Upper lobe of left lung (tissue), 4 donors: Measurements from ENCODE around the gene SUCLA2.

Experiments
- CTCF ChIP-seq, 6 experiments: fragments of 450-650 bp in 4 of 6; fragments of 200-600 bp in 2 of 6; sonication (generic) in 2 of 6; IDR thresholded peaks; one replicate each; pipeline ENCODE4 v1.5.1; 2016 to 2019; ENCODE audit warnings: antibody characterized with exemption in 6 of 6
- POLR2A ChIP-seq, 4 donors: fragments of 450-650 bp; IDR thresholded peaks; one replicate each; pipeline ENCODE4 v1.5.1; 2016 to 2017; ENCODE audit warnings: antibody characterized with exemption in 4 of 4, mild to moderate bottlenecking in 2 of 4

GRCh38 chr13:47908197-47908902 is 92.7 kb downstream of the SUCLA2 start:
- no peak for TF ChIP-seq CTCF (IDR thresholded peaks at IDR 0.05)
- no peak for TF ChIP-seq POLR2A (IDR thresholded peaks at IDR 0.05)
